ENCODE measurements around the gene PRSS56.

The PRSS56 gene

DNA sequence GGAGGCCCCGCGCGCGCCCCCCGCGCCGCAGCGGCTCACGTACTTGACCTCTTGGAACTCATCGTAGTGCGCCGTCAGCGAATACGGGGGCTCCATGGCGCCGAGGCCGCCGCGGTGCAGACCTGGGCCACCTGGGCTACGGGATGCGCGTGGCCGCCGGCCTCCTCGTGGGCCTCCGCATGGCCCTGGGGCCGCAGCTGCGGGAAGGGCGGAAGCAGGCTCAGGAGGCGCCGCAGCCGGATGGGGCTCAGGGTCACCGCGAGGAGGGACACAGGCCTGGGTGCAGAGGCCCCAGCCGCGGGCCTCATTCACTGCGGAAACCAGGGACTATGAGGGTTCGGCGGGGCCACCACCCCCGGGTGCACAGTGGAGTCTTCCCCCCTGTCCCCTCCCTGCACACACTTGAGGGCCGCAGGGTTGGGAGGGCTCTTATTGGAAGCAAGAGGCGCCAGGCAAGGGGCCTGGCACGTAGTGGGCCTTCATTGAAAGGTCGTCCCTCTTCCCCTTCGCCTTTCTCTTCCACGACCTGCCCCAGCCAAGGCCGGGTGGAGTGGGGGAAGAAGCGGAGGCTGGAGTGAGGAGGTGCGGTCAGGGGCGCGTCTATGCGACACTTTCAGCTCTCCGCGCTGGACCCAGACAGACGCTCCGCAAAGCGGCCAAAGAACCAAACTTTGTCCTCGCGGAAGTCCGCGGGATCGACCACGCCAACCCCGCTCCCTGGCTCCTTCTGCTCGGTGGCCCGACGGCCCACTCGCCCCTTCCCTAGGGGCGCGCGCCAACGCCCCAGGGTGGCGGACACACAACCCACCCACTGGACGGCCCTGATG, 33.4 kb upstream of the PRSS56 start:
- no peak for DNase-seq

DNA sequence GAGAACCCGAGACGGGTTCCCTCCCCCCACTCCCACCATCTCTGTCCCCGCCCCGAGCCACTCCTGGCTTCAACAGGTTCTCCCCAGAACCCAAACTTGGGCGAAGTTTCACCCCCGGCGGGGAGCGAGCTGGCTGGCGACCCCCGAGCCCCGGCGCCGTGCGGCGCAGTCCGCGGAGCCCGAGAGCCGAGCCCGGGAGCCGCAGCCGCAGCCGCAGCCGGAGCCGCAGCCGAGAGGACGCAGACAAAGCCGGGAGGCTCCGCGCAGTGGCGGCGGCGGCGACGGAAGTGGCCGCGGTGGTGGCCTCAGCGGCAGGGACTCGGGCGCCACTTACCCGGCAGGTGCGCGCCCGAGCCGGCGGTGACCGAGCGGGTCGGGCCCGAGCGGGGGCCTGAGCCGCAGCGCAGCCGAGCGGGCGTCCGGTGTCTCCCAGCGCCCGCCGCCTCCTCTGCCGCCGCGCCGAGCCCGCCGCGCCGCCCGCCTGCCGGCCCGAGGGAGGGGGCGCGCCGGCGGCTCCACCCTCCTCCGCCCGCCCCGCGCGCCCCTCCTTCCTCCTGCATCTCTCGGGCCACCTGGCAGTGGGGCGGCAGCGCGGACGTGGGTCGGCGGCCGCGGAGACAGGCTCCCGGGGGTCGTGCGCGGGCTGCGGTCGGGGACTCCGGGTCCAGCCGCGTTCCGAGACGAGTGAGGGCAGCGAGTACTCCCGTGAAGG, 32.6 kb upstream of the PRSS56 start, which contains the start of gene ECEL1:
Gene ECEL1, minus strand, starts transcription at position 450 of the 712 bp plus-strand sequence. CDS start 1,181 bp downstream, outside the sequence.
- DNase-seq = no peak

DNA sequence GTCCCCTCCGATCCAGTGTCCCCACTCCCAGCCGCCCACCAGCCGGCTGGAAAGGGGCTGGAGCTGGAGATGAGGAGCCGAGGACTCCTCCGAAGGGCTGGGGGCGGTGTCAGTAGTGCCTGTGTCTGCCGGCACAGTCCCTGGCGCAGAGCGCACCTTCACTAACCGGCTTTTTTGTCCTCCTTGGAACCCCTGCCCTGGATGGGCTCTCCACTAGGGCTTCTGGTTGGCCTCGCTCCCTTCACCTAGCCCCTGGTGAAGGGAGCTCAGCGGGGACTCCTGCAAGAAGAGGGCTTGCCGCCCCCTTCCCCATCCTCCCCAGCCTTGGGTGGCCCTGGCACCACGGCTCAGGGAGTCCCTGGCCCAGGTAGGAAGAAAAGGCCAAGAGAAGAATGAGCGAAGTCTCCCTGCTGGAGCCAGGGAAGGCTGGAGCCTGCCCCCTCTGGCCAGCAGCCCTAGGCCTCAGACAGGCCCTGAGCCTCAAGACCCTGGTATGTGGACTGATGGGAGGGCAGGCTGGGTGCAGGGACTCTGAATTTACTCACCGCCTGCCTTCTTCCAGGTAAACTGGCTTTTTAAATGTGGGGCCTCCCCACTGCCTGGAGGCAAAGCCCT, 32.0 kb upstream of the PRSS56 start:
- no peak for DNase-seq

DNA sequence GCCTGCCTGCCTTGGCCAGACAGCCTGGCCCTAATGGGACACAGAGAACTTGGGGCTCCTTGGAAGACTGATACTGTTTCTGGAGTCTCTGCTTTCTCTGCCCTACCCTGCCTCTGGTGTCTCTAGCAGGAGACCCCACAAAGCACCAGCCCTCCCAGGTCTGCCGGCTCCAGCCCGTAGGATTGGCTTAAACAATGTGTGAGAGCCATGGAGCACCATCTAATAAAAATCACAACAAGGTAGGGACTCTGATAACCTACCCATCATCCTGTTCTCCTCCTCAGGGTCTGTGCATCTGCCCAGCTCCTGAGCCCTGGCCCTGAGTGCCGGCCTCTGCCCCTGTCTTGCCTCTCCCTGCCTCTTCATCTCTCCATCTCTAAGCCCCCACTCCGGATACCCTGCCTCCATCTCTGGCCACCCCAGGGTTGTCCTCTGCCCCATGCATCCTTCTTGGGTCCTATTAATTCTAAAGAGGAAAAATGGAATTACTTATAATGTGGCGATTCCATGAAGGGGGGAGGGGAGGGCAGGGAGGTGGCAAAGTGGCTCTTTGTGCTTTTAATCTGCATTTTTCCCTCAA, 31.4 kb upstream of the PRSS56 start:
- DNase-seq = no peak

DNA sequence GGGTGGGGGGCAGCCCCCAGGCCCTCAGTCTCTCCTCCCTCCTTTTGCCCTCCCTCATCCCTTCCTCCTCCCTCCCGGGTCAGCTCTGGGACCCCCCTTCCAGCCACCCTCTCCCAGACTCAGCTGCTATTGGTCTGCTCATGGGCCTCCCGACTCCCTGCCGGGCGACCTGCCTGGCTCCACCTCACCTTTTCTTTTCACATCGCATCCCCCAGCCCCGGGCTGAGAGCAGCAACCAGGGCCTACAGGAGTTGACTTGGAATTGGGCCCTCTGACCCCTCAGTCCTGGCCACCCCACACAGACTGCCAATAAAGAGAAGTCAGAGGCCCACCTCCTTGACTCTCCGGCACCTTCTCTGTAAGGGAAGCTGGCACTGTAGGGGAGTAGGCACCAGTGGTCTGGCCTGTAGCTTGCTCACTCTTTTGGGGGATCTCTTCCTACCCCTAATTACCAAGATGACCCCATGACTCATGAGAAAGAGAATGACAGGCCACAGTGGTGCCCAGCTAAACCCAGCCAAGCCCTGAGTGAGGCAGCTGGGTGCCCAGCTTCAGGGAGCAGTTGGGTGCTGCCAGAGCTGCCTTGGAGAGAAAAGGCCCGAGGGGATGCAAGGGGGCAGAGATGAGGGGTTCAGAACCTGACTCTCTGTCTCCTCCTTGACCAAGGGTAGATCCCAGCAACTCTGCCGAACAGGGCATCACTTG, 30.5 kb upstream of the PRSS56 start:
- no peak for DNase-seq

DNA sequence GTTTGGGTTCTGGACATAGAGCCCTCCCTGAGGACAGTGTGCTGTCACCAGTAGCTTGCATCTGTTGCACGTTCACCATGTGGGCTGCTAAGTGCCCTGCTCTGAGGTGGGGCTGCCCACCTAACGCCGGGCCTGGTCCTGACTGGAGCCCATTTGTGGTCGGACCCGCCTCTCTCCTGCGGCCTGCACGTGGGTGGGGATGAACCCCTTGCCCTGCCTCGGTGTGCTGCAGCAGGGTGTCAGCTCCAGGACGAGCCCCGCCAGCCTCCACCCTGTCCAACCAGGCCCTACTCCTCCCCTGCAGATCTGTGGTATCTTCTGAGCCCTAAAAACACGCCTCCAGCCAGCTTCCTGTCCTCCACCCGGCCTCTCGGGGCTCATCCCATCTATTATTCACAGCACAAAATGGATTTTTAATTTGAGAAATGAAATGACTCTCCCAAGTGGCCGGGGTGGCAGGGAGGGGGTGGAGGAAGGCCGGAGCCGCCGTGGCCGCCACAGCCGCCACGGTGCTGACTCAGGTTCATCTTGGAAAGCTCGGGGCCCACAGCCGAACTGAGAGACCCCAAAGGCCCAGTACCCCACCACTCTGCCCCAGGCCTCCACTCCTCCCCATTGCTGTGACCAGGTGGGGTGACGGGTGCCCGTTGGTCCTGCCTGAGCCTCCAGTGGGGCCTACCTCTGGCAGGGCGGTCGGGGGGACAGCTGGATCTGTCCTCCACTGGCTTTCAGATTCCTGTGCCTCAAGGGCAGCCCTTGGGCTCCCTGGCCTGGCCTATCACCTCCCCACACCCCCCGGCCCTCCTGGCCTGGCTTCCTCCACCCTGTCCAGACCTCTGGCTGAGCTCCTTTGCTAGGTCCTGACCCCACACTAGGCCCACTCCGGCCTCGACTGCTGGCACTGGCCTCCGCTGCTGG, 29.7 kb upstream of the PRSS56 start:
- no peak for DNase-seq

DNA sequence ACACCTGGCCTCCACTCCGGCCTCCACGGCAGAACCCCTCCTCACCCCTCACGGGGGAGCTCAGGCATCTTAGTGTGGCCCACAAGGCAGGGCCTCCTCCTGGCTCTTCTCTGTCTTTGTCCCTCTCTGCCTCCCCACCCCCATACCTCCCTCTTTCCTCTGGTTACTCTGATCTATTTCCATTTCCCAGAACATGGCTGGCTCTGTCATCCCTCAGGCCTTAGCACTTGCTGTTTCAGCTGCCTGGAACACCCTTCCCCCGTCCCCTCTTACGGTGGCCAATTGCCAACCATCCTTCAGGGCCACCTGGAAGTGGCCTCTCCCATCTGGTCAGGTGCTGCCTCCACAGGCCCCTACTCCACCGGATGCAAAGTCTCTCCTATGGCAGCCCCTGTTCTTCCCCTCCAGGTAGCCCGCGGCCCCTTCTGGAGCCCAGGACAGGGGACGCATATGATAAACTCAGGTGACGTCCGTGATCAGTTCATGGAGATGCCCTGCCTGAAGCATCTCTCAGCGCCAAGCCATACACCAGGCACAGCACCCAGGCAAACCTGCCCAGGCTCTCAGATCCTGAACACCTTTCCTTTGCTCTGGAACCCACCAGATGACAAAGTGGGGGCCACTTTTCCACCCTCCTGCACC, 28.9 kb upstream of the PRSS56 start:
- no peak for DNase-seq

DNA sequence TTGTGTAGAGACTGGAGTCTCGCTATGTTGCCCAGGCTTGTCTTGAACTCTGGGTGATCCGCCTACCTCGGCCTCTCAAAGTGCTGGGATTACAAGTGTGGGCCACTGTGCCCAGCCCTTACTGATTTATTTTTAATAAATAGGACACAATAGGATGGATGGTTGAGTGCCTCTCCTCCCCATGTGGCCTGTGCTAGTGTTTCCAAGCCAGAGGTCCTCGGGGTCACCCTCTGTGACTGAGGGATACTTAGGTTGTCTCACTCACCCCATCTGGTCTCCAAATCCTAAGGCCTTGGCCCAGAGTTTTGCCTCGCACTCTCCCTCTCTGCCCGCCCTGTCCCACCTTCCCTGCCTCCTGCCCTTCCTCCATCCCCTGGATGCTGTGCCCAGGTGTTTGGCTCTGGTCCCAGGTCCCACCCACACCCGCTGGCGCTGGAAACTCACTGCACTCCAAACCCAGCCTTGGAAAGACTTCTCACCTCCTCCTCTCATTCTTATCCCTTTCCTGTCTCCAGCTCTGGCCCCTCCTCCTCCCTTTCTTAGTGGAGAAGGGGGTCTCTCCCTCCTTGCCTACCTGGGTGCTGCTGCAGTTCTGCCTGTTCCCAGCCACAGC, 27.8 kb upstream of the PRSS56 start:
- DNase-seq = no peak

DNA sequence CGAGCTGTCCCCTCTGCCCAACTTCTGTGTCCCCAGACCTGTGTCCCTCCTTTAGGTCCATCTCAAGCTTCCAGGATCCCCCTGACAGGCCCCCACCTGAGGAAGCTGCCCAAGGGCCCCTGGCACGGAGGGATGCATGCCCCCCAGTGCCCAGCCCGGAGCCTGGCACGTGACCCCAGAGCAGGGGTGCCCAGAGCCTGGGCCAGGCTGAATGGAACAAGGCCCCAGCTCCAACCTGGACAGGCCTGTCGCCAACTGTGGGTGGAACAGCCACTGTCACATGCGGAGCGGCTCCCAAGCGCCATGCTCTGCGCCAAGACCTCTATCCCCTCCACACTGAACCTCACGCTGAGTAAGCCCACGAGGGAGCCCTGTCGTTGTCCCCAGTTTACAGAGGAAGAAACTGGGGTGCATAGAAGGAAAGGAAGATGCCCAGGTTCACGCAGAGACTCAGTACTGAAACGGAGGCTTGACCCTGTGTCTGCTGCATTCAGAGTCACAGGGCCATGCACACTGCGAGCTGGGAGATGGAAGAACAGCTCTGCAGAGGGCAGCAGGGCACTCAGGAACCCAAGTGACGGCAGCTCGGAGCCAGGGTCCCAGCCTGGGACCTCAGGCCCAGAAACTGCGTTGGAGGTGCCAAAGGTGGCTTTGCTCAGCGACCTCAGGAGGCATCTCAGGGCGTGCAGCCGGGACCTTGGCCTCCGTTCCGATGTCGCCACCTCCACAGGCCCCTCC, 27.1 kb upstream of the PRSS56 start:
- DNase-seq = no peak

DNA sequence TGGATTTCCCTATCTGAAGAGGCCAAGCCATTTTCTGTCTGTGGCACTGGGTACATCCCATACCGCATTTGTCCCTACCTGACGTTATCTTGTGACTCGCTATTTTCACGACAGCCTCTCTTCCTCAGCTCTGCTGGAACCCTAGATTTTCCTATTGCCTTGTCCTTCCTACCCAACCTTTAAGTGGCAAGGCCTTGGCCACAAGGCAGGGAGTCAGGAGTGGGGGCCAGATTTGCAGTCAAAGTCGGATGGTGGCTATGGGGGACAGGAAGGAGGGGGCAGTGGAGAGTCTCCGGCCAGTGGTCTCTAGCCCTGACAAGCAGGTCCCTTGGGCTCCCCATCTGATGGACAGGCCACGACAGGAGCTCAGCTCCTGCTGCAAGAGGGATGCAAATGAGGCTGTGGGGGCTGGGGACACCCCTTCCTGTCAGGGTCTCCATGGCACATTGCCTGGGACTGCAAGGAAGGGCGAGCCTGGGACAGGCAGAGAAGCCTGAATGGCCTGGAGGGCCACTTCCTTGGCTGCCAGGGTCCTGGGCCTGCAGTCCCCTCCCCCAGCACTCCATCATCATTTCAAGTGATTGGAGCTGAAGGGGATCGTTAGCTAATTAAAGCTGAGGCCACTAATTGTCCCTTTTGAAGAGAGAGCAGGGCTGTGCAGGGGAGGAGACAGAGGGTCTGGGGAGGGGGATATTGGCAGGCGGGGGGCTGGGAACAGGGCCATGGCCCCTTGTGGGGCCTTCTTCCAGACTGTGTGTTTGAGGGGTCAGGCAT, 26.3 kb upstream of the PRSS56 start:
- no peak for DNase-seq

DNA sequence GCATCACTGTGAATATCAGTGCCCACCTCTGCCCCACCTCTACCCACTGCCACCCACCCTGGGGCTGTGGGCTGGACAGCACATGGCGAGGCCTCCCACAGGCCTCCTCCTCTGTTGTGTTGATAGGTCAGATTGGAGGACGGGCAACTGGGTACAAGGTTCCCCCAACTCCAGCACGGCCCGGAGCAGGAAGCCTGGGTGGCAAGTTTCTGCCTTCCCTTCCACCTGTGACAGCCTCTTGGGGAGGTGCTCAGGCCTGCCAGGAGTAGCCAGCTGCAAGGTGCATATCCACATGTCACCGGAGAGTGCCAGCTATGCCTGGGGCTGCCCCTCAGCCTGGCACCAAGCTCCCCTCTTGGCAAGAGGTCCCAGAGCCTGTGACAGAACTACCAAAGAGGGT, 25.6 kb upstream of the PRSS56 start:
- no peak for DNase-seq

DNA sequence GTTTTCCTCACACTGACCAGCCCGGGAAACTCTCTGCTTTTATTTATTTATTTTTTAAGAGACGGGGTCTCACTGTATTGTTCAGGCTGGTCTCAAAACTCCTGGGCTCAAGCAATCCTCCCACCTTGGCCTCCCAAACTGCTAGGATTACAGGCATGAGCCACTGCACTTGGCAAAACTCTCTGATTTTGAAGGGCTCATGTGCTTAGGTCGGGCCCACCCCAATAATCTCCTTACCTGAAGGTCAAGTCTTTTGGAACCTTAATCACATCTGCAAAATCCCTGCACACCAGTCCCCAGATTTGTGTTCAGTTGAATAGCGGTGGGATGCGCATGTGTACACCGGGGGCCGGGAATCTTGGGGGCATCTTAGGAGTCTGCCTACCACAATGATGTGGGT, 24.9 kb upstream of the PRSS56 start:
- DNase-seq = no peak

DNA sequence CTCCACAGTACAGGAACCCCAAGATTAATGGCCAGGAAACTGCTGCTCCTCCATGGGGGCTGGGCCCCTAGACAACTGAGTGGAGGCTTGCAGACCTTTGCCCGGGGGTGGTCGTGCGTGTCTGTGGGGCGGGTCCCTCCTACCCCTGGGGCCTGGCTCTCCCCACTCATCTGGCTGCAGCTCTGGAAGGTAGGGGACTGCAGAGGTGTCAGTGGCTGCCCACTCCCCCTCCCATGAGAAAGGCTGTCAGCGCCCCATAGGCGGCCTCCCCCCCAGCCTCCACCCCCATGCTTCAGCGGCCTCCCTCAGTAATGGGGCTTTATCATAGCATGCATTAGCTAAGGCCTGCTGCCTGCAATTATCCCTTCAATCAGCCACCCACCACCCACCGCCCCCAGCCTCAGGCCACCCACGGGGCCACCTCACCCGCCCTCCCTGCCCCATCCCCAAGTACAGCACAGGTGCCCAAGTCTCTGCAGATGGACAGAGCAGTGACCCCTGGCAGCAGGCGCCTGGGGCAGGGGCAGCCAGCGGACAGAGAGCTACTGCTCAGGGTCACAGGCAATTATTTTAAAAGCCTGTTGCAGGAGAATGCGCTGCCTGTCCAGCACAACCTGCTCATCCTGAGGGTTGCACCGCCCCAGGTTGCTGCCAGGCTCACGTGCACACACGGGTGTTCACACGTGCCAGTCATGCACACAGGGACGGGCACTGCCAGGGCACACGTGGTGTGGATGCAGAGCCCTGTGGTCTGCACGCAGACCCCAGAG, 23.5 kb upstream of the PRSS56 start:
- no peak for DNase-seq

DNA sequence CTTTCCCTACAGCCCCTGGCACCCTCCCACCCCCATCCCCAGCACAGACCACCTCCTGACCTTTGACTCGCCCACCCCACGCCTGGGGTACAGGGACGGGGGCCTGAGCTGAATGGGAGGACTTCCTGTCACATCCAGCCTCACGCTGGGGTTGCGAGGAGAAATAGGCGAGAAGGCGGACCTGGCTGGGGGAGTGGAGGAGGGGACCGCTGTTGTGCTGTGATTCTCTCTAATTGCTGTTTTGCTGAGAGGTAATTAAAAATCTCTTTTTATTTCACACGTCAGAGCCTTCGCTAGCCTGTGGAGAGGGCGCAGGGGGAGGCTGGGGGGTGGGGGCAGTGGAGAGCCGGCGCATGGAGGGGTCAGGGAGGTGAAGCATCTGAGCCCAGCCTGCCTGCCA, 22.8 kb upstream of the PRSS56 start:
- DNase-seq = no peak

DNA sequence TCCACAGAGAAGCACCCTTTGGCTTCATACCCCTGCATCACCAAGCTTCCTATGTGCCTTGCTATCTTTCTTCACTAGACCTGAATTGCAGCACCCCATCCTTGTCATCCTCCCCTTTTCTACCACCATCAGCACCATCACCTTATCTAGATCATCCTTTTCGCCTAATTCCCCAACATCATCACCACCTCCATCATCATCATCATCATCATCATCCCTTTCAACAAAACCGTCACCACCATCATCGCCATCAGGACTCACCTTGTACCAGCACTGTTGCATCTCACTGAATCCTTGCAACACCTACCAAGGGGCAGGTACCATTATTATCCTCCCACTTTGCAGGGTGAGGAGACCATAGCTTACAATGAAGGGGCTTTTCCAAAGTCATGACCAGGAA, 21.7 kb upstream of the PRSS56 start:
- DNase-seq = no peak

DNA sequence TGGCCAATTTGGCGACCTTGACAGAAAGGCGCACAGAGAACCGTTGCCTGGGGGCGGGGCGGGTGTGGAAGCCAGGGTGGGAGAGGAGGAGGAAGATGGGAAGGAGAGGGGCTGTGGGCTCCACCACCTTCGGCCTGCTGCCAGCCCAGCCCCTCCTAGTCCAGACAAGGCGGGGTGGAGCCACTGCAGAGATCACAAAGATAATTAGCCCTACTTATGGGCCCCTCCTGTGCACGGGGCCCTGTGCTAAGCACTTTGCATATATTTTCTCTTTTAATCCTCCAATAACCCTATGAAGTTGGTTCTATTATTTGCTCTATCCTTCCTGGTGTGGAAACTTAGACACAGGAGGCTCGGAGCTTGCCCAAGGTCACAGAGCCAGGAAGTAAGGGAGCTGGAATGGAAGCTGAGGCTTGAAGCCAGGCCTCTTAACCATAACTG, 18.8 kb upstream of the PRSS56 start:
- DNase-seq = no peak

DNA sequence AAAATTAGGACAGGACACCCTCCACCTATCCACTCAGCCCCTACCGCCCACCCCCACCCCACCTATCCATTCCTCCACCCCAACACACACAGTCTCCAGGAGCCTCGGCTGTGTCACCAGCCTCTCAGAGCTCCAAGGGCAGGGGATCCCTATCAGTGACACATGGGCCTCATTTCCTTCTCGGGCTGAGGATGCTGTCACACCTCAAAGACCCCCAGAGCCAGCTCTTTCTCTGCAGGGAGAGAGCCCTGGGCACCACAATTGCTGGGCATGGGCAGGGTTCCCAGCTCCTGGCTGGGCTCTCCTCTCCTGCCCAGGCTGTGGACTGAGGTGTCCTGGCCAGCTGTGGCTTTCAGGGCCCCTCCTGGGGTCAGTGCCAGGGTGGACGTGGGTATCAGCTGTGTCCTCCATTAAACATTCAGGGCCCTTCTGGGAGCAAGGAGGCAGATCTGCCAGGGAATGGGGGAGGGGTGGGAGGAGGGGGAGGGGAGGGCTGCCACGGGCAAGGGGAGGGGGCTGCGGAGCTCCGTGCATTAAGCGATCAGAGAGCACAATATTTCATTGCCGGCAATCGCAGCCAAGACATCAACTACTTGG, 18.3 kb upstream of the PRSS56 start:
- no peak for DNase-seq

DNA sequence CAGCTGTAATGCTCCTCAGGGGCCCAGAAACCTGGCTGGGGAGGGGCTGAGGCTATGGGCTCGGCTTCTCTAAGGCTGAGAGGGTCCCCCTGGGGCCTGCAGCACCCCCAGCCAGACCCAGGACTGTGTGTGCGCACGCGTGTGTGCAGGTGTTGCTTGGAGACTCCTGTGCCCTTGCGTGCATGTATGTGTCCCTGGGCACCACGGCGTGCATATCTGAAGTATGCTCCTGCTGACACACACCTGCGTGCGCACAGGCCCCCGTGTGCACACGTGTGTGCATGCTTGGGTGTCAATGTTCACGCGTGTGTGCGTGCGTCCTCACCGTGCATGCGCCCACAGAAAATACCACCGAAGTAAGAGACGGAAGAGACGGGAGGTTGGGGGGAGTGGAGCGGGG, 17.7 kb upstream of the PRSS56 start:
- no peak for DNase-seq

Measured in fibroblast of skin of scalp (primary cell).